HG03460 (cell line): Measurements from ENCODE around the gene STX1B.

Source experiments
- ATAC-seq: cut with Tn5 transposase; IDR thresholded peaks from one replicate; pipeline ENCODE4 v1.9.1; 2021; ENCODE audit not compliant: unreplicated experiment

Gene STX1B

DNA sequence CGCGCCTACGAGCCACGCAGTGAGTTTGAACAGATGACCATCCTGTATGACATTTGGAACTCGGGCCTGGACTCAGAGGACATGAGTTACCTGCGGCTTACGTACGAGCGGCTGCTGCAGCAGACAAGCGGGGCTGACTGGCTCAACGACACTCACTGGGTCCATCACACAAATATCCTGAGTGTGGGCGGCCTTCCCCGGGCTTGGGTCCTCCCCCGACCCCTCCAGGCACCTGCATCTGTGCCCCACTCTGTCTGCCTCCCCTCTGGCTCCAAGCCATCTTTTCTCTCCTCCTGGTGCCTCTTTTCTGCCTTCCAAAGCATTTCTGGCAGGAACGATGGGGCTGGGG, 30.4 kb downstream of the STX1B start:
- no peak for ATAC-seq

GRCh38 chr16:30979170-30980022, 31.0 kb downstream of the STX1B start:
- no peak for ATAC-seq

- no peak for ATAC-seq
Observed at GRCh38 chr16:30977502-30977901, 32.9 kb downstream of the STX1B start.

- ATAC-seq, result no peak
Observed at GRCh38 chr16:30976486-30976885, 34.0 kb downstream of the STX1B start.

DNA sequence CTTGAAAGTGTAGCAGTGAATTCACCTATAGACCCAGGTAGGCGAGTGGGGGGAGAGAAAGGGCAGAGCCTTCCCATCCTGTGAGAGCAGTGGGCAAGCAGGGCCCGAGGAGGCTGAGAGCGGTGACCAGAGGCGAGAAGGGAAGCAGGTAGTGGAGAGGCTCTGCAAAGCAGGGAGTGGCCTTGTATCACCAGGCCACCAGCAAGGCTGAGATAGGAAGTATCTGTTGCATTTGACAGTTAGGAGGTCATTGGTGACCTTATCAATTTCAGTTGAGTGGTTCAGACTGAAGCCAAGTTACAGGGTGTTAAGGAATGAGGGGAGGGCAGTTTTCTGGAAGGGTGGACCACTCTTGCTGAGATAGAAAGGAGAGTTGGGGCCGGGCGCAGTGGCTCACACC, 36.1 kb downstream of the STX1B start:
- no peak for ATAC-seq

- ATAC-seq, result no peak
Observed at GRCh38 chr16:30972872-30973271, 37.6 kb downstream of the STX1B start.

DNA sequence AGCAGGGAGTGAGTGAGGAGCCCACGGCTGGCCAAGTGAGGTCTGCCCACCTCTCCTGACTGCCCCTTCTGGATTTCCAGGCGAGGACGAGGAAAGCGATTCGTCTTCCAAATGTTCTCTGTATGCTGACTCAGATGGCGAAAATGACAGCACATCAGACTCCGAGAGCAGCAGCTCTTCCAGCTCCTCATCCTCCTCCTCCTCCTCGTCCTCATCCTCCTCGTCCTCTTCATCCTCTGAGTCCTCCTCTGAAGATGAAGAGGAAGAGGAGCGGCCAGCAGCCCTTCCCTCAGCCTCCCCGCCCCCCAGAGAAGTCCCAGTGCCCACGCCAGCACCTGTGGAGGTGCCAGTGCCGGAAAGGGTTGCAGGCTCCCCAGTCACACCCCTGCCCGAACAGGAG, 39.1 kb downstream of the STX1B start:
- ATAC-seq, result no peak

- no peak for ATAC-seq
Observed at GRCh38 chr16:30969246-30969842, 41.1 kb downstream of the STX1B start.

GRCh38 chr16:30967795-30968194, 42.6 kb downstream of the STX1B start:
- ATAC-seq, result no peak

DNA sequence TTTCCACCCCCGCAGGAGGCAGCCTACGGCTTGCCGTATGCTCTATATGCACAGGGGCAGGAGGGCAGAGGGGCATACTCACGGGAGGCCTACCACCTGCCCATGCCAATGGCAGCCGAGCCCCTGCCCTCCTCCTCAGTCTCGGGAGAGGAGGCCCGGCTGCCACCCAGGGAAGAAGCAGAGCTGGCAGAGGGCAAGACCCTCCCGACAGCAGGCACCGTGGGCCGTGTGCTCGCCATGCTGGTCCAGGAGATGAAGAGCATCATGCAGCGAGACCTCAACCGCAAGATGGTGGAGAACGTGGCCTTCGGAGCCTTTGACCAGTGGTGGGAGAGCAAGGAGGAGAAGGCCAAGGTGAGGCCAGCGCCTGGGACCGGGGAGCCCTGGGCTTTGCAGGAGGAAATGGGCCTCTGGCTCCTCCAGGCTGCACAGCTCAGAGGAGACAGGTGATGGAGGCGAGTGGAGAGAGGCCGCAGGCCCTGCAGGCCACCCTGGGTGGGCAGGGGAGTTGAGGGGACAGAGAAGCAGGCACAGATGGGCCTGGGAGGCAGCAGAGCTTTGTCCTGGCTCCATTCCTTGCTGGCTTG, 44.3 kb downstream of the STX1B start:
- no peak for ATAC-seq

DNA sequence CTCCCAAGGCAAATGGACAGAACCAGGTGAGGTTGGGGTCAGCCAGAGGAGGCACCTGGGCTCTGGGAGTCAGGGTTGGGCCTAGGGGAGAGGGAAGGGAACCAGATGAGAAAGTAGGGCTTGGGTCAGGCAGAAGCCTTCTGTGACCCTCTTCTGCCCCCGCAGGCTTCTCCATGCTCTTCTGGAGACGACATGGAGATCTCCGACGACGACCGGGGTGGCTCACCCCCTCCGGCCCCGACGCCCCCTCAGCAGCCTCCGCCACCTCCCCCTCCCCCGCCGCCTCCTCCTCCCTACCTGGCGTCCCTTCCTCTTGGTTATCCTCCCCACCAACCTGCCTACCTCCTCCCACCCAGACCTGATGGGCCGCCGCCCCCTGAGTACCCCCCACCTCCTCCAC, 45.0 kb downstream of the STX1B start:
- ATAC-seq, result no peak

- ATAC-seq, result no peak
Observed at GRCh38 chr16:30964574-30965226, 45.7 kb downstream of the STX1B start.

DNA sequence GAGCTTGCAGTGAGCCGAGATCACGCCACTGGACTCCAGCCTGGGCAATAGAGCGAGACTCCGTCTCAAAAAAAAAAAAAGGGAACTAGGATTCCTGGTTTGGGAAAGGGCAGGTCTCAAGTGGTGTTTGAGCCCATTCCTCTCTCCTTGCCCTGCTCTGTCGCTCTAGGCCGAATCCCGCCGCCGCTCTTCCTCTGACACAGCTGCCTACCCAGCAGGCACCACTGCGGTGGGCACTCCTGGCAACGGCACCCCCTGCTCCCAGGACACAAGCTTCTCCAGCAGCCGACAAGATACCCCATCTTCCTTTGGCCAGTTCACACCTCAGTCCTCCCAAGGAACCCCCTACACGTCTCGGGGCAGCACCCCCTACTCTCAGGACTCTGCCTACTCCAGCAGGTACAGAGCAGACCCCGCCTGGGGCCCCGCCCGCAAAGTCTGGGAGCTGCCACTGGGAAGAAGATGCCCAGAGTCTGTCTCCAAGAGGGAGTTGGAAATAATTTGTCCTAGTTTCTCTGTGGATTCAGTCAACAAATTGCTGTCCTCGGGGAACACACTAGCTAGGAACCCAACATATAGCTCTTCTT, 46.4 kb downstream of the STX1B start:
- ATAC-seq, result no peak

DNA sequence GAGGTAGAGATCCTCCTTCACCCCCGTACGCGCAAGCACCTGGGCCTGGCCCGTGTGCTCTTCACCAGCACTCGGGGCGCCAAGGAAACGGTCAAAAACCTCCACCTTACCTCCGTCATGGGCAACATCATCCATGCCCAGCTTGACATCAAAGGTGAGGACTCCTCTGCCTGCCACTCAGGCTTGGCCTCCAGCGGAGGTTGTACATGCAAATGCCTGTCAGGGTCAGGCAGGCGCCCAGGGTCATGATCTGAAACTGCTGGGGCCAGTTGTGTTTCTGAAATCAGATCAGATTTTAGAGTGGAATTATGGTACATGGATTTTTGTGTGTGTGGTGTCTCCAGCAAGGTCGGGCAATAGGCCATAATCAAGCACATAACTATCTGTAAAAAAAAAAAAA, 49.1 kb downstream of the STX1B start:
- ATAC-seq, result no peak

DNA sequence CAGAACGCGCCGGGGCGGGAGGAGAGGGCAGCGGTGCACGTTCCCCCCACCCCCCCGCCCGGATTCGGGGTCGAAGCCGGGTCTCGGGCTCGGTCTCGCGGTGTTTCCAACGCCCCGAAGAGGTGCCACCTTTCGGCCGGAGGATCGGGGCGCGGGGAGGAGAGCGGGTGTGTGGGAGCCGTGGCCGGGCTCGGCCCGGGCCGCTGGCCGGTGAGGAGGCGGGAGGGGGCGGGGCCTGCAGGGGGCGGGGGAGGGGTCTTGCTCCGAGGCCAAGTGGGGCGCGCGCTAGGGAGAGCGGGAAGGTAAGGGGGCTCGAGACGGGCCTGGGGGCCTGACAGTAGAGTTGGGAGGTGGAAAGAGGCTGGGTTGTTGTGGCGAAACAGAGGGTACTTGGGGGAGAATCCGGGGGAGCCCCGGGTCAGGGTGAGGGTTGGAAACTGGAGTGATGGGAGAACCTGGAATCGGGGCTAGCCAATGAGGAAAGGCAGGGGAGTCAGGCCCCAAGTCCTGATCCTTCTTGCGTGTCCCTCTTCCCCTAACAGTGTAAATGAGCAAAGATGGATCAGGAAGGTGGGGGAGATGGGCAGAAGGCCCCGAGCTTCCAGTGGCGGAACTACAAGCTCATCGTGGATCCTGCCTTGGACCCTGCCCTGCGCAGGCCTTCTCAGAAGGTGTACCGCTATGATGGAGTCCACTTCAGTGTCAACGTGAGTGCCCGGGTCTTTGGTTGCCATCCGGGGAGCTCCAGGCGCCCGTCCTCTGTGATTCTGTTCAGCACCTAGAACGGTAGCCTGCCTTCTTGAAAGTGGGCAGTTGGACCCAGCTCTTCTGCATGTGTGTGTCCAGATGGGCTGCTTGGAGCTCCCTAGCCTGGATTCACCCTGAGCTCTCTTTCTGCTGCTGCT, 52.0 kb downstream of the STX1B start:
- peak; percentile 32 for ATAC-seq

GRCh38 chr16:30957456-30958174, 52.8 kb downstream of the STX1B start, which contains the start of gene SETD1A:
Gene SETD1A (plus strand): TSS chr16:30957754. CDS start chr16:30958732, 978 bp downstream.
- peak; percentile 78 for ATAC-seq

DNA sequence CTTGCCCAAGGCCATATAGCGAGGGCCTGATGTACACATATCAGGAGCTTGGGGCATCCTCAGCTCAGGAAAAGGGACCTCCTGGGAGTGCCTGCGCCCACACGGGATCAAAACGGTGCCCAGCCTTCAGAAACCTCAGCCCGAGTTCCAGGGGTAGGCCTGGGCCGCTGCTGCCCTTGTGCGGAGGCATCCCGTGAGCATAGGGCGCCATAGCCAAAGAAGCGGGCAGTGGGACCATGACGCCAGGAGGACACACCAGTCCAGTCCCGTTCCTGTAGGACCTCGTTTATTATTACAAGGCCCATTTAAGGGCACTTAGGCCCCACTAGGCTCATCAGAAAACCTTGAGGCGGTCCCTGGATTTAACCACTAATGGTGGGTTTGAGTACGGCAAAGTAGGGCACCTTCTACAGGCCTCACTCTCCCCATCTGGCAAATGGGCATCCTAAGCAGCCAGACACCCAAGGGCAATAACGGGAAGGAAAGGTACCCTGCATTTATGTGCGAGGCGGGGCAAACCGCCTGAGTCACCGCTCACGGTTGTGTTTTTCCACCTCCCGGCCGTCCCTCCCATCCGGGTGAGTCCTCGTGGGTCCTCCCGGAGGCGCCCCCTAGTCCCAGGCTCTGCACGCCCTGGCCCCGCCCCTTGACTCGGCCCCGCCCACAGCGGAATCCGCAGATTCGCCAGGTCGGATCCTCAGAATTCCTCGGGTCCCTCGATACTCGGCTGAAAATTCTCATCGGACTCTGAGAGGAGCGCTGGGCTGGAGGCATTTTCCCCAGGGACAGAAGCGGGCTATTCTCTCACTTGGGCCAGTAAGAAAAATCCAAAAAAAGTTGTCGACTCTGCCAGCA, 53.6 kb downstream of the STX1B start:
- peak; percentile 47 for ATAC-seq

GRCh38 chr16:30954993-30955392, 55.4 kb downstream of the STX1B start:
- no peak for ATAC-seq
